Measurements from ENCODE around the gene ANKRD36C.
"Not testable (repeated sequence)": the region's sequence is repeated elsewhere in the genome, so short reads cannot be mapped to it uniquely, and the experiment has no call there.

The ANKRD36C gene

GRCh38 chr2:95796249-95797099 is 195.2 kb downstream of the ANKRD36C start:
- not testable (repeated sequence) for DNase-seq

- DNase-seq = not testable (repeated sequence)
Observed at GRCh38 chr2:95793970-95794369, 197.7 kb downstream of the ANKRD36C start.

GRCh38 chr2:95790180-95790579 is 201.4 kb downstream of the ANKRD36C start:
- not testable (repeated sequence) for DNase-seq

- DNase-seq = not testable (repeated sequence)
Observed at GRCh38 chr2:95789385-95789784, 202.2 kb downstream of the ANKRD36C start.

- DNase-seq = not testable (repeated sequence)
Observed at GRCh38 chr2:95788642-95789041, 203.0 kb downstream of the ANKRD36C start.
